HEK293 (cell line): ENCODE results near the gene FASTK.

Experiments
- CTCF ChIA-PET: fragments of 350-600 bp; formaldehyde crosslinking; extraction: SDS; loops from one replicate; lab custom pipeline; 2021; ENCODE audit warnings: antibody characterized with exemption; lab: Yijun Ruan, JAX
- POLR2A ChIA-PET: fragments of 300-600 bp; formaldehyde crosslinking; extraction: SDS; loops from one replicate; lab custom pipeline; 2020; ENCODE audit warnings: antibody characterized with exemption, inconsistent platforms; lab: Yijun Ruan, JAX
- H3K27ac ChIP-seq: fragments of 200-500 bp; sonication (Bioruptor generic); 2 replicates; pipeline ENCODE4 v1.5.1; 2014; ENCODE audit warnings: low read depth, low read length, control low read depth, inconsistent platforms; ENCODE audit errors: extremely low read depth
- H3K36me3 ChIP-seq, 2 experiments: fragments of 200-500 bp in 1 of 2; sonication (Bioruptor generic) in 1 of 2; 1 replicate in 1 of 2; 2 replicates in 1 of 2; pipeline ENCODE4 v1.5.1; 2014 to 2017; ENCODE audit warnings: inconsistent platforms in 2 of 2, low read length in 2 of 2; ENCODE audit not compliant: control insufficient read depth in 2 of 2, insufficient read depth in 1 of 2
- H3K4me1 ChIP-seq: fragments of 200-500 bp; sonication (Bioruptor generic); 2 replicates; pipeline ENCODE4 v1.5.1; 2014; ENCODE audit warnings: mild to moderate bottlenecking, low read length, inconsistent platforms; ENCODE audit not compliant: control insufficient read depth, insufficient read depth
- H3K4me3 ChIP-seq: 2 replicates; pipeline ENCODE4 v1.5.1; 2011; ENCODE audit warnings: low read depth, mild to moderate bottlenecking, control low read depth, low read length, moderate library complexity
- H3K9me3 ChIP-seq: fragments of 200-500 bp; sonication (Bioruptor generic); 2 replicates; pipeline ENCODE4 v1.5.1; 2014; ENCODE audit warnings: low read depth, low read length, inconsistent platforms; ENCODE audit not compliant: control insufficient read depth, insufficient read depth
- GLI2 ChIP-seq: fragments of 450-650 bp; formaldehyde crosslinking; IDR thresholded peaks from 2 replicates; pipeline ENCODE4; 2017; ENCODE audit warnings: missing biosample characterization, missing genetic modification characterization, low read depth, borderline replicate concordance
- MEIS1 ChIP-seq: sonication (generic); formaldehyde crosslinking; IDR thresholded peaks from 2 replicates; pipeline ENCODE4 v1.8.1; 2022; ENCODE audit warnings: missing genetic modification reagents, mild to moderate bottlenecking, borderline replicate concordance
- SP3 ChIP-seq: fragments of 450-650 bp; formaldehyde crosslinking; IDR thresholded peaks from 2 replicates; pipeline ENCODE4 v1.5.1; 2016; ENCODE audit warnings: missing biosample characterization, missing genetic modification characterization
- TCF7L2 ChIP-seq: IDR thresholded peaks from 2 replicates; pipeline ENCODE4 v1.6.1; 2011; ENCODE audit warnings: low read depth, mild to moderate bottlenecking, inconsistent platforms, low read length, moderate library complexity, borderline replicate concordance
- TRIM28 ChIP-seq: IDR thresholded peaks from 2 replicates; pipeline ENCODE4 v1.6.1; 2011; ENCODE audit warnings: low read length, control low read depth, borderline replicate concordance
- WT1 ChIP-seq: fragments of 450-650 bp; formaldehyde crosslinking; IDR thresholded peaks from 2 replicates; pipeline ENCODE4 v1.5.1; 2016; ENCODE audit warnings: missing biosample characterization, missing genetic modification characterization
- YY2 ChIP-seq: fragments of 450-650 bp; formaldehyde crosslinking; IDR thresholded peaks from 2 replicates; pipeline ENCODE4 v1.5.1; 2016; ENCODE audit warnings: missing biosample characterization, missing genetic modification characterization
- ZNF10 ChIP-seq: fragments of 450-650 bp; formaldehyde crosslinking; IDR thresholded peaks from 2 replicates; pipeline ENCODE4 v1.5.1; 2017; ENCODE audit warnings: missing biosample characterization, missing genetic modification characterization
- ZNF132 ChIP-seq: fragments of 450-650 bp; formaldehyde crosslinking; IDR thresholded peaks from 2 replicates; pipeline ENCODE4 v1.5.1; 2017; ENCODE audit warnings: missing biosample characterization, missing genetic modification characterization, borderline replicate concordance
- ZNF140 ChIP-seq: fragments of 450-650 bp; formaldehyde crosslinking; IDR thresholded peaks from 2 replicates; pipeline ENCODE4 v1.5.1; 2016; ENCODE audit warnings: missing biosample characterization, missing genetic modification characterization
- ZNF214 ChIP-seq: fragments of 450-650 bp; formaldehyde crosslinking; IDR thresholded peaks from 2 replicates; pipeline ENCODE4 v1.5.1; 2017; ENCODE audit warnings: missing biosample characterization, mild to moderate bottlenecking, missing genetic modification characterization, borderline replicate concordance
- ZNF391 ChIP-seq: fragments of 450-650 bp; formaldehyde crosslinking; IDR thresholded peaks from 2 replicates; pipeline ENCODE4 v1.5.1; 2016; ENCODE audit warnings: low read depth, missing biosample characterization, missing genetic modification characterization, borderline replicate concordance
- ZNF529 ChIP-seq: fragments of 450-650 bp; formaldehyde crosslinking; IDR thresholded peaks from 2 replicates; pipeline ENCODE4 v1.5.1; 2017; ENCODE audit warnings: missing genetic modification characterization, missing biosample characterization; ENCODE audit not compliant: insufficient replicate concordance
- ZNF600 ChIP-seq: fragments of 450-650 bp; formaldehyde crosslinking; IDR thresholded peaks from 2 replicates; pipeline ENCODE4 v1.5.1; 2016; ENCODE audit warnings: missing biosample characterization, missing genetic modification characterization
- ZNF660 ChIP-seq: fragments of 450-650 bp; IDR thresholded peaks from 2 replicates; pipeline ENCODE4 v1.5.1; 2018; ENCODE audit warnings: missing biosample characterization, mild to moderate bottlenecking, missing genetic modification characterization
- ZNF792 ChIP-seq: fragments of 450-650 bp; formaldehyde crosslinking; IDR thresholded peaks from 2 replicates; pipeline ENCODE4 v1.5.1; 2016; ENCODE audit warnings: missing biosample characterization, missing genetic modification characterization
- ZNF830 ChIP-seq: fragments of 450-650 bp; IDR thresholded peaks from 2 replicates; pipeline ENCODE4 v1.5.0; 2018; ENCODE audit warnings: missing biosample characterization, missing genetic modification characterization, low read depth, mild to moderate bottlenecking, moderate library complexity
- ZNF843 ChIP-seq: fragments of 450-650 bp; formaldehyde crosslinking; IDR thresholded peaks from 2 replicates; pipeline ENCODE4 v1.5.1; 2016; ENCODE audit warnings: missing biosample characterization, missing genetic modification characterization
- TF ChIP-seq, protein P1 (sequence below): fragments of 450-650 bp; formaldehyde crosslinking; IDR thresholded peaks from 2 replicates; pipeline ENCODE4 v1.5.1; 2016; ENCODE audit warnings: missing biosample characterization, missing genetic modification characterization
- TF ChIP-seq, protein P2 (sequence below): fragments of 450-650 bp; formaldehyde crosslinking; IDR thresholded peaks from 2 replicates; pipeline ENCODE4 v1.5.1; 2017; ENCODE audit warnings: missing biosample characterization, missing genetic modification characterization
- TF ChIP-seq, protein P3 (sequence below): fragments of 450-650 bp; formaldehyde crosslinking; IDR thresholded peaks from 2 replicates; pipeline ENCODE4 v1.5.1; 2017; ENCODE audit warnings: missing biosample characterization, missing genetic modification characterization
- TF ChIP-seq, protein P4 (sequence below): fragments of 450-650 bp; formaldehyde crosslinking; IDR thresholded peaks from 2 replicates; pipeline ENCODE4 v1.5.0; 2017; ENCODE audit warnings: missing biosample characterization, missing genetic modification characterization, borderline replicate concordance

The FASTK gene

DNA sequence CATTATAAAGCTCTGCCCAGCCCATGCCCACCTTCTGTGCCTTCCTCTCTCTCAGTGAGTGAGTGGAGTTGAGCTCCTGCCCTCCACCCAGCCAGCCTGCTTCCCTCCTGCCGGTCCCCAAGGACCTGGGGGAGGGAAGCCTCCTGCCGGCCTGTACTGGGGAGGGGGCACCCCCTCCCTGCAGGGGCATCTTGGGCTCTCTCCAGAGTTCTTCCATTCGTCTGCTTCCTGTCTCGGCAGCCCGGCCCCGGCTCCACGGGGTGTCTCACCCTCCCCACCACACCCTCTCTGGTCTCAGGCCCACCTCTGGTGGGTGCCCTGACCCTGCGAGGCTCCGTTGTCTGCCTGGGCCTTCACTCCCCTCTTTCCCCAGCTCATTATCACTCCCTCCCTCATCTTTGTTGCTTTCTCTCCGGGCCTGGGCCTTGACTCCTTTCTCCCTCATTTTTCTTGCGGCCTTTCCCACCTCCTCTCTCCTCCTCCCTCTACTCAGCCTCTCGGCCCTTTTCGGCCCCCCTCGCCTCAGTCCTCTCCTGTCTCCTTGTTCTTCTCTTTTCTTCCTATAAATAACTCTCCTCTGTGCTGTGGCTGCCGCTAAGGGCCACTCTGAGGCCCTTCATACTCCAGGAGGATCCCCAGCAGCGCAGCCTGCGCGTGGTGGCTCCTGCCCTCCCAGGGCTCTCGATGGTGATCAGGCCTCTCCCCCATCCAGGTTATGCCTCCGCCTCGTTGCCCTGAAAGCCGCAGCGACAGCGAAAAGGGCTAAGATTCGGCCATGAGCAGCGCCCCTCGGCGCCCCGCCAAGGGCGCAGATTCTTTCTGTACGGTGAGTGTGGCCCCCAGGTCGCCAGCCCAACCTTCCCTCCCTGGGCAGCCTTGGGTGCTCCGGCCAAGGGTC, 19.1 kb downstream of the FASTK start (continued):
- TF ChIP-seq, protein P1, sequence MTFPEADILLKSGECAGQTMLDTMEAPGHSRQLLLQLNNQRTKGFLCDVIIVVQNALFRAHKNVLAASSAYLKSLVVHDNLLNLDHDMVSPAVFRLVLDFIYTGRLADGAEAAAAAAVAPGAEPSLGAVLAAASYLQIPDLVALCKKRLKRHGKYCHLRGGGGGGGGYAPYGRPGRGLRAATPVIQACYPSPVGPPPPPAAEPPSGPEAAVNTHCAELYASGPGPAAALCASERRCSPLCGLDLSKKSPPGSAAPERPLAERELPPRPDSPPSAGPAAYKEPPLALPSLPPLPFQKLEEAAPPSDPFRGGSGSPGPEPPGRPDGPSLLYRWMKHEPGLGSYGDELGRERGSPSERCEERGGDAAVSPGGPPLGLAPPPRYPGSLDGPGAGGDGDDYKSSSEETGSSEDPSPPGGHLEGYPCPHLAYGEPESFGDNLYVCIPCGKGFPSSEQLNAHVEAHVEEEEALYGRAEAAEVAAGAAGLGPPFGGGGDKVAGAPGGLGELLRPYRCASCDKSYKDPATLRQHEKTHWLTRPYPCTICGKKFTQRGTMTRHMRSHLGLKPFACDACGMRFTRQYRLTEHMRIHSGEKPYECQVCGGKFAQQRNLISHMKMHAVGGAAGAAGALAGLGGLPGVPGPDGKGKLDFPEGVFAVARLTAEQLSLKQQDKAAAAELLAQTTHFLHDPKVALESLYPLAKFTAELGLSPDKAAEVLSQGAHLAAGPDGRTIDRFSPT (tag by site-specific recombination) = peak; percentile 72
- TF ChIP-seq MEIS1 (CRISPR knock-in tag) (no peak), ZNF391 (no peak), WT1 (tag by site-specific recombination) (peak; percentile 91)
- TF ChIP-seq, all 188 proteins: peak for 11

DNA sequence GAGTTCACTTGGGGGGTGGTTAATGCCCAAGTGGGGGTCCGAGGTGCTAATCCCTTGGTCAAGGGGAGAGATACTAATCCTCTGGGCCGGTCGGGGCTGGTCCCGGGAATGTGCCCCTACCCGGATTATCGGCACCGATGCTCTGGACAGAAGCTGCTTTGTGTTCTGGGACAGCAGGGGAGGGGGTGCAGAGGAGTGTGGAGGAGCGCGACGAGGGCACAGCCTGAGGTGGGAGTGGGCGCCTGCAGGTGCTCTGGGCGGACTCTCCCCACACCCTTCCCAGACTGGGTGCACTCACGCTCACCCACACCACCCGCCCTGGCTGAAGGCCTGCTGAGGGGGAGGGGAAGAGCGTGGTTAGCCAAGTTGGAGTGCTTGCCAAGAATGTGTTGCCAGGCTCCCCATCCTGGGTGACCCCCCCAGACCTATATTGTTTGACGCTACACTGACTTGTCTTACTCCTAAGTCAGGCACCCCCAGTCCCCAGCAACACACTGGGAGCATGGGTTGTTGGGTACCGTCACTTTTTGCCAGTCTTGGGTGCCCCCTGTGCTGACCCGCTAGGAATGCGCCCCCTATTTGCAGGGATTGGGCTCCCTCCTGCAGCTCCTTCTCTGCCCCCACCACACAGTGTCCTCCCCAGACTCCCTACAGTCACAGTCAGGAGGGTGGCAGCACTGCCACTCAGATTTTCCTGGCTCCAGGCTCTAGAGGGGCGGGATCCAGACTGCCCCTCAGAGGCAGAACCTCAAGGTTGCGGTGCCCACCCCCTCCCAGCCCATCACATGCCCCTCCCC, 20.0 kb downstream of the FASTK start:
- H3K4me3 ChIP-seq = peak overlapping the region; percentile 71
- no peaks in the 10 kb centered on the region for H3K9me3 ChIP-seq
- CTCF ChIA-PET = interaction anchor here (0.6 to 1.4 kb wide), 8 partner anchors 14 to 1533 kb away, joined by 3 to 6 read pairs (median 4); no protein-coding TSS in a partner anchor
- H3K36me3 ChIP-seq = peaks cover 0 to 40% of the 10 kb centered on the region in 2 experiments; a peak in 1 of 3 replicates
- H3K4me1 ChIP-seq = no peaks in the 10 kb centered on the region; the same call in 1 of the 2 replicates
- peak overlapping the region; percentile 21; the same call in 1 of the 2 replicates for H3K27ac ChIP-seq
- POLR2A ChIA-PET = interaction anchor here (0.9 to 3.4 kb wide), 5 partner anchors 13 to 32 kb away, joined by 3 to 13 read pairs (median 6); partner anchors contain the start of genes ABCB8 and FASTK
- TF ChIP-seq ZNF214 (tag by site-specific recombination) (no peak), ZNF660 (no peak), ZNF529 (tag by site-specific recombination) (no peak), YY2 (tag by site-specific recombination) (no peak), ZNF391 (no peak), ZNF830 (tag by site-specific recombination) (no peak), SP3 (tag by site-specific recombination) (peak; percentile 84), ZNF843 (tag by site-specific recombination) (no peak), TRIM28 (no peak; the same call in 1 of the 2 replicates), ZNF792 (tag by site-specific recombination) (no peak), ZNF600 (no peak), GLI2 (tag by site-specific recombination) (no peak), ZNF132 (tag by site-specific recombination) (no peak), ZNF10 (tag by site-specific recombination) (no peak), ZNF140 (tag by site-specific recombination) (no peak), TCF7L2 (no peak)
- TF ChIP-seq, protein P2, sequence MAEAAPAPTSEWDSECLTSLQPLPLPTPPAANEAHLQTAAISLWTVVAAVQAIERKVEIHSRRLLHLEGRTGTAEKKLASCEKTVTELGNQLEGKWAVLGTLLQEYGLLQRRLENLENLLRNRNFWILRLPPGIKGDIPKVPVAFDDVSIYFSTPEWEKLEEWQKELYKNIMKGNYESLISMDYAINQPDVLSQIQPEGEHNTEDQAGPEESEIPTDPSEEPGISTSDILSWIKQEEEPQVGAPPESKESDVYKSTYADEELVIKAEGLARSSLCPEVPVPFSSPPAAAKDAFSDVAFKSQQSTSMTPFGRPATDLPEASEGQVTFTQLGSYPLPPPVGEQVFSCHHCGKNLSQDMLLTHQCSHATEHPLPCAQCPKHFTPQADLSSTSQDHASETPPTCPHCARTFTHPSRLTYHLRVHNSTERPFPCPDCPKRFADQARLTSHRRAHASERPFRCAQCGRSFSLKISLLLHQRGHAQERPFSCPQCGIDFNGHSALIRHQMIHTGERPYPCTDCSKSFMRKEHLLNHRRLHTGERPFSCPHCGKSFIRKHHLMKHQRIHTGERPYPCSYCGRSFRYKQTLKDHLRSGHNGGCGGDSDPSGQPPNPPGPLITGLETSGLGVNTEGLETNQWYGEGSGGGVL (tag by site-specific recombination) = peak; percentile 79
- TF ChIP-seq, protein P3, sequence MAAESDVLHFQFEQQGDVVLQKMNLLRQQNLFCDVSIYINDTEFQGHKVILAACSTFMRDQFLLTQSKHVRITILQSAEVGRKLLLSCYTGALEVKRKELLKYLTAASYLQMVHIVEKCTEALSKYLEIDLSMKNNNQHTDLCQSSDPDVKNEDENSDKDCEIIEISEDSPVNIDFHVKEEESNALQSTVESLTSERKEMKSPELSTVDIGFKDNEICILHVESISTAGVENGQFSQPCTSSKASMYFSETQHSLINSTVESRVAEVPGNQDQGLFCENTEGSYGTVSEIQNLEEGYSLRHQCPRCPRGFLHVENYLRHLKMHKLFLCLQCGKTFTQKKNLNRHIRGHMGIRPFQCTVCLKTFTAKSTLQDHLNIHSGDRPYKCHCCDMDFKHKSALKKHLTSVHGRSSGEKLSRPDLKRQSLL (tag by site-specific recombination) = no peak
- TF ChIP-seq, protein P4, sequence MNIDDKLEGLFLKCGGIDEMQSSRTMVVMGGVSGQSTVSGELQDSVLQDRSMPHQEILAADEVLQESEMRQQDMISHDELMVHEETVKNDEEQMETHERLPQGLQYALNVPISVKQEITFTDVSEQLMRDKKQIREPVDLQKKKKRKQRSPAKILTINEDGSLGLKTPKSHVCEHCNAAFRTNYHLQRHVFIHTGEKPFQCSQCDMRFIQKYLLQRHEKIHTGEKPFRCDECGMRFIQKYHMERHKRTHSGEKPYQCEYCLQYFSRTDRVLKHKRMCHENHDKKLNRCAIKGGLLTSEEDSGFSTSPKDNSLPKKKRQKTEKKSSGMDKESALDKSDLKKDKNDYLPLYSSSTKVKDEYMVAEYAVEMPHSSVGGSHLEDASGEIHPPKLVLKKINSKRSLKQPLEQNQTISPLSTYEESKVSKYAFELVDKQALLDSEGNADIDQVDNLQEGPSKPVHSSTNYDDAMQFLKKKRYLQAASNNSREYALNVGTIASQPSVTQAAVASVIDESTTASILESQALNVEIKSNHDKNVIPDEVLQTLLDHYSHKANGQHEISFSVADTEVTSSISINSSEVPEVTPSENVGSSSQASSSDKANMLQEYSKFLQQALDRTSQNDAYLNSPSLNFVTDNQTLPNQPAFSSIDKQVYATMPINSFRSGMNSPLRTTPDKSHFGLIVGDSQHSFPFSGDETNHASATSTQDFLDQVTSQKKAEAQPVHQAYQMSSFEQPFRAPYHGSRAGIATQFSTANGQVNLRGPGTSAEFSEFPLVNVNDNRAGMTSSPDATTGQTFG = no peak
